GM12878 (cell line): ENCODE results near the gene RIPOR3. TPM values are rescaled to one million over a fixed set of nuclear protein-coding genes. Genes with fewer than 3 reads are reported as not detected.

ENCODE experiments used
- ATAC-seq: fragments of 200-7000 bp; cut with Tn5 transposase; 3 replicates; pipeline ENCODE4 v1.9.1; 2020; ENCODE audit warnings: mild to moderate bottlenecking, moderate library complexity
- BruUV-seq: library from RNA; stranded (reverse); fragments of 400-500 nt; replicated peaks from 2 replicates; lab custom pipeline; 2021; lab: Mats Ljungman, UMichigan
- CTCF ChIA-PET: fragments of 300-600 bp; sonication (Branson Sonifier 250); formaldehyde crosslinking; extraction: SDS; loops from one replicate; lab custom pipeline; 2021; ENCODE audit warnings: inconsistent platforms; lab: Yijun Ruan, JAX
- POLR2A ChIA-PET: fragments of 350-600 bp; formaldehyde crosslinking; extraction: SDS; loops from one replicate; lab custom pipeline; 2021; ENCODE audit warnings: inconsistent platforms; lab: Charles Lee
- RAD21 ChIA-PET: fragments of 300-600 bp; sonication (Branson Sonifier 250); formaldehyde crosslinking; loops from one replicate; lab custom pipeline; 2023; ENCODE audit warnings: antibody characterized with exemption; ENCODE audit not compliant: unreplicated experiment; lab: Charles Lee
- SMC1A ChIA-PET: fragments of 300-600 bp; sonication (Branson Sonifier 250); formaldehyde crosslinking; loops from one replicate; lab custom pipeline; 2023; ENCODE audit not compliant: unreplicated experiment, uncharacterized antibody; lab: Charles Lee
- DNase-seq: peaks from one replicate; pipeline ENCODE4 v3.0.0-alpha.2; 2011; ENCODE audit warnings: low read depth, low spot score
- FAIRE-seq: peaks from 3 replicates; lab custom pipeline; 2011; peaks lifted over from hg19 to GRCh38; lab: Jason Lieb, UNC
- H2AFZ ChIP-seq: 2 replicates; pipeline ENCODE4 v1.6.0; 2011; ENCODE audit warnings: low read depth, low read length, control low read depth; ENCODE audit not compliant: control insufficient read depth
- H3K27ac ChIP-seq: 2 replicates; pipeline ENCODE4 v1.5.1; 2011; ENCODE audit warnings: control low read depth; ENCODE audit not compliant: control insufficient read depth, insufficient read depth
- H3K27me3 ChIP-seq, 2 experiments: replicated peaks in 1 of 2; 2 replicates each; pipeline versions ENCODE4 v1.6.0 to v1.6.1; 2011; ENCODE audit warnings: low read length in 1 of 2; ENCODE audit not compliant: control insufficient read depth in 2 of 2, insufficient read depth in 2 of 2
- H3K36me3 ChIP-seq, 2 experiments: 2 replicates each; pipeline ENCODE4 v1.5.1; 2011; ENCODE audit warnings: low read length in 1 of 2; ENCODE audit not compliant: control insufficient read depth in 2 of 2, insufficient read depth in 2 of 2
- H3K4me1 ChIP-seq: 2 replicates; pipeline ENCODE4 v1.6.1; 2011; ENCODE audit warnings: mild to moderate bottlenecking, low read length, moderate library complexity, mixed read lengths; ENCODE audit not compliant: control insufficient read depth, insufficient read depth
- H3K4me2 ChIP-seq: 2 replicates; pipeline ENCODE4 v1.6.0; 2011; ENCODE audit warnings: control low read depth; ENCODE audit not compliant: control insufficient read depth, insufficient read depth
- H3K4me3 ChIP-seq: fragments of 200-600 bp; sonication (generic); 2 replicates; pipeline ENCODE4 v1.5.1; 2016
- H3K79me2 ChIP-seq: 2 replicates; pipeline ENCODE4 v1.6.0; 2011; ENCODE audit warnings: low read length; ENCODE audit not compliant: control insufficient read depth, insufficient read depth
- H3K9ac ChIP-seq: 2 replicates; pipeline ENCODE4 v1.8.0; 2011; ENCODE audit warnings: low read length, control low read depth, mixed read lengths; ENCODE audit not compliant: control insufficient read depth, insufficient read depth
- H3K9me3 ChIP-seq: replicated peaks from 3 replicates; pipeline ENCODE4 v1.5.1; 2011; ENCODE audit warnings: mild to moderate bottlenecking, low read length; ENCODE audit not compliant: control insufficient read depth, insufficient read depth
- H4K20me1 ChIP-seq: 2 replicates; pipeline ENCODE4 v1.6.0; 2011; ENCODE audit not compliant: control insufficient read depth, insufficient read depth
- BMI1 ChIP-seq: fragments of 450-650 bp; IDR thresholded peaks from 2 replicates; pipeline ENCODE4 v1.6.1; 2016; ENCODE audit warnings: mild to moderate bottlenecking, moderate library complexity, borderline replicate concordance
- MEF2B ChIP-seq: fragments of 450-650 bp; IDR thresholded peaks from 2 replicates; pipeline ENCODE4 v1.6.1; 2018; ENCODE audit warnings: mild to moderate bottlenecking, moderate library complexity; ENCODE audit not compliant: partially characterized antibody, poor library complexity, severe bottlenecking
- RBBP5 ChIP-seq: fragments of 200-600 bp; sonication (generic); conservative IDR thresholded peaks from 2 replicates; pipeline ENCODE4 v1.6.1; 2016
- SPI1 ChIP-seq: IDR thresholded peaks from 2 replicates; pipeline ENCODE4 v1.6.1; 2011; ENCODE audit warnings: low read depth, mild to moderate bottlenecking, low read length, moderate library complexity, borderline replicate concordance; ENCODE audit not compliant: insufficient read depth
- TCF12 ChIP-seq: IDR thresholded peaks from 2 replicates; pipeline ENCODE4 v1.6.1; 2011; ENCODE audit warnings: low read depth, mild to moderate bottlenecking, low read length
- WGBS: methylation state at CpG from one replicate; pipeline ENCODE4 v1.1.6; 2016; ENCODE audit warnings: low lambda C conversion rate; ENCODE audit not compliant: insufficient replicate concordance, insufficient coverage; ENCODE audit errors: missing lambda C conversion rate; 5-methylcytosine and 5-hydroxymethylcytosine counted together
- in situ Hi-C: fragments of 300-500 bp; cut with MboI; formaldehyde crosslinking; loops from 9 replicates; pipeline ENCODE4 v1.14.3; 2018; ENCODE audit warnings: mixed read lengths
- intact Hi-C: fragments of 100-400 bp; cut with micrococcal nuclease; formaldehyde crosslinking; loops from one replicate; pipeline ENCODE4 v1.14.2; 2022; ENCODE audit not compliant: unreplicated experiment
- polyA plus RNA-seq, 11 experiments: library from polyadenylated mRNA; depleted of rRNA in 4 of 11; unstranded in 6 of 11; stranded (reverse) in 5 of 11; fragments of >200 nt; fragmentation: Nextera tagmentation in 4 of 11; fragmentation: Illumina TruSeq in 1 of 11; extraction: Ambion mirVana in 4 of 11; extraction: Trizol in 1 of 11; gene quantifications; 1 replicate in 1 of 11; 2 replicates in 10 of 11; pipeline versions ENCODE4 v1.2.1 to v1.2.3, GENCODE V29; 2011 to 2016; ENCODE audit warnings: inconsistent platforms in 2 of 11, missing spikeins in 2 of 11, low read depth in 1 of 11
- total RNA-seq, 4 experiments: library from RNA; depleted of rRNA in 3 of 4; stranded (reverse); fragments of >200 nt in 3 of 4; fragmentation: Illumina TruSeq in 1 of 4; extraction: Trizol in 1 of 4; gene quantifications; 2 replicates each; pipeline versions ENCODE4 v1.2.1 to v1.2.3, GENCODE V29; 2013 to 2021

RIPOR3 gene
- total and polyA plus RNA-seq, 10 of the 15 experiments (the other 5 are each of a cell fraction or from before 2014, with no cell fraction given), result 0.04 to 0.55 (median 0.12) TPM; not detected in 6

DNA sequence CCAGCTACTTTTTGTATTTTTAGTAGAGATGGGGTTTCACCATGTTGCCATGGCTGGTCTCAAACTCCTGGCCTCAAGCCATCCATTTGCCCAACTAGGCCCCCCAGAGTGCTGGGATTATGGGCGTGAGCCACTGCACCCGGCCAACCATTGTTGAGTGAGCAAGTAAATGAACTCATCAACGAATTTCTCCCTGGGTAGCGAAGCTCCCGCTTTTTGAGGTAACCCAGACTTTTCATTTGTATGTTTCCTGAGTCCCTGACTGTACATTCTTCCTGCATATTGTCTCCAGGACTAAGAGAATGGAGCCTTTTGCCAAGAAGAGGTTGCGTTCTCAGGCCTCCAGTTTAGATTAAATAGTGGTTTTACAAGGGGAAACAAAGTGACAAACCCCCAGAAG is 36.4 kb downstream of the RIPOR3 start:
- in situ Hi-C loops (no loop called here), intact Hi-C loops (no loop called here)
- TF ChIP-seq BMI1, result no peak
- no peak overlapping the region for H3K27ac ChIP-seq
- no peaks in the 10 kb centered on the region for H3K36me3 ChIP-seq
- ChIA-PET SMC1A (no interaction called here), RAD21 (no interaction called here), CTCF (no interaction called here), POLR2A (no interaction called here)
- H4K20me1 ChIP-seq, result no peaks in the 10 kb centered on the region
- no peaks in the 10 kb centered on the region; the same call in 2 of the 3 replicates for H3K9me3 ChIP-seq
- no peaks in the 10 kb centered on the region for H3K4me1 ChIP-seq
- 24% methylated on average over 6 of the region's 6 CpGs for WGBS
- H3K27me3 ChIP-seq, result peaks cover 0 to 3% of the 10 kb centered on the region in 2 experiments; a peak in 1 of 4 replicates
- no TSS peak for BruUV-seq
- no peak overlapping the region for H3K4me3 ChIP-seq
- no peak for ATAC-seq
- no peak for DNase-seq
- no peak for FAIRE-seq
- H3K4me2 ChIP-seq, result no peak overlapping the region
- no peak overlapping the region for H2AFZ ChIP-seq
- H3K79me2 ChIP-seq, result no peaks in the 10 kb centered on the region
- no peak overlapping the region for H3K9ac ChIP-seq

DNA sequence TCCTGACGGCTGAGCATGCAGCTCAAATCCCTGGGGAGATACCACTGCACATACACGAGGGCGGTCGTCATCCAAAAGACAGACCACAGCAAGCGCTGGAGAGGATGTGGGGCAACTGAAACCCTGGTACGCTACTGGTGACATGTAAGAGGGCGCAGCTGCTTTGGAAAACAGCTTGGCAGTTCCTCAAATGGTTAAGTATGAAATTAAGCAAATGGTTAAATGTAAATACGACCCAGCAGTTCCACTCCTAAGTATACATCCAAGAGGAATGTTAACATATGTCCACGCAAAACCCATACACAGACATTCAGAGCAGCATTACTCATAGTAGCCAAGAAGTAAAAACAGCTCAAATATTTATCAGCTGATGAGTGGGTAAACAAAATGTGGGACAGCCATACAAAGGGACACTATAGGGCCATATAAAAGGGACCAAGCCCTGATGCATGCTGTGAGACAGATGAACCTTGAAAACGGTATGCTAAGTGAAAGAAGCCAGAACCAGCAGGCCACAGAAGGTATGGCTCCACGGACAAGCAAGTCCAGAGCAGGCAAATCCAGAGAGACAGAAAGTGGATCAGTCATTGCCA is 38.5 kb downstream of the RIPOR3 start:
- Histone ChIP-seq H3K4me1 (no peaks in the 10 kb centered on the region), H3K9me3 (no peaks in the 10 kb centered on the region; the same call in 2 of the 3 replicates), H2AFZ (no peak overlapping the region), H3K9ac (no peak overlapping the region), H3K79me2 (no peaks in the 10 kb centered on the region), H3K27ac (no peak overlapping the region), H4K20me1 (no peaks in the 10 kb centered on the region), H3K36me3 (no peaks in the 10 kb centered on the region), H3K4me3 (no peak overlapping the region), H3K27me3 (no peaks in the 10 kb centered on the region; a peak in 1 of 4 replicates)
- ChIA-PET SMC1A (no interaction called here), POLR2A (interaction anchor here (0.6 kb wide), 2 partner anchors 13 to 529 kb away, joined by 3 to 4 read pairs; no protein-coding TSS in a partner anchor), CTCF (interaction anchor here (0.5 to 1.7 kb wide), 4 partner anchors 8 to 122 kb away, joined by 3 to 6 read pairs (median 3); no protein-coding TSS in a partner anchor)
- intact Hi-C loops, result no loop called here
- ATAC-seq, result peak; percentile 87
- WGBS, result 8% methylated on average over 11 of the region's 11 CpGs
- no TSS peak for BruUV-seq
- in situ Hi-C loops, result no loop called here
- TF ChIP-seq RBBP5, result no peak
- peak; percentile 52; the same call in 1 of the 2 replicates for TF ChIP-seq TCF12
- peak; percentile 76 for TF ChIP-seq MEF2B
- TF ChIP-seq SPI1, result peak; percentile 55; the same call in 1 of the 2 replicates
- TF ChIP-seq, all 136 proteins: peak for 3
- no peak for FAIRE-seq
- RAD21 ChIA-PET, result no interaction called here
- DNase-seq, result peak; percentile 27
- no peak overlapping the region for H3K4me2 ChIP-seq
